ENCODE results near the gene PDHB.

Gene PDHB

GRCh38 chr3:58403513-58404109 is 30.0 kb downstream of the PDHB start:
- DNase-seq (ENCODE audit: low read depth in 2 of 2) = no peak

GRCh38 chr3:58398669-58399333 is 34.8 kb downstream of the PDHB start:
- DNase-seq (ENCODE audit: low read depth in 2 of 2) = no peak

- no peak for DNase-seq (ENCODE audit: low read depth in 2 of 2)
These were observed 39.3 kb downstream of the PDHB start for GRCh38 chr3:58394339-58394738.

- DNase-seq (ENCODE audit: low read depth in 2 of 2) = no peak
These were observed 41.5 kb downstream of the PDHB start for GRCh38 chr3:58392181-58392580.

- DNase-seq (ENCODE audit: low read depth in 2 of 2) = no peak
These were observed 42.3 kb downstream of the PDHB start for GRCh38 chr3:58391156-58391865.

GRCh38 chr3:58388550-58389091 is 45.0 kb downstream of the PDHB start:
- DNase-seq (ENCODE audit: low read depth in 2 of 2) = no peak

GRCh38 chr3:58387650-58388546 is 45.7 kb downstream of the PDHB start:
- DNase-seq (ENCODE audit: low read depth in 2 of 2) = no peak

- no peak for DNase-seq (ENCODE audit: low read depth in 2 of 2)
These were observed 46.8 kb downstream of the PDHB start for GRCh38 chr3:58386626-58387365.

- DNase-seq (ENCODE audit: low read depth in 2 of 2) = no peak
These were observed 49.1 kb downstream of the PDHB start for GRCh38 chr3:58384381-58385090.

- no peak for DNase-seq (ENCODE audit: low read depth in 2 of 2)
These were observed 49.7 kb downstream of the PDHB start for GRCh38 chr3:58383904-58384303.

GRCh38 chr3:58383476-58383875 is 50.2 kb downstream of the PDHB start:
- no peak for DNase-seq (ENCODE audit: low read depth in 2 of 2)

- no peak for DNase-seq (ENCODE audit: low read depth in 2 of 2)
These were observed 54.1 kb downstream of the PDHB start for GRCh38 chr3:58379351-58380073.

GRCh38 chr3:58377750-58378149 is 55.9 kb downstream of the PDHB start:
- DNase-seq (ENCODE audit: low read depth in 2 of 2) = no peak
